Heart left ventricle (tissue), 16 donors: ENCODE results near the gene DUSP16. TPM values are rescaled to one million over a fixed set of nuclear protein-coding genes. Genes with fewer than 3 reads are reported as not detected.

ENCODE experiments used
- ATAC-seq, 4 donors: fragments of 200-7000 bp; cut with Tn5 transposase; one replicate each; pipeline ENCODE4 v1.9.1; 2020 to 2022; ENCODE audit warnings: moderate library complexity in 4 of 4, mild to moderate bottlenecking in 3 of 4, moderate number of reproducible peaks in 1 of 4
- DNase-seq, 5 donors: peaks; one replicate each; pipeline ENCODE4 v3.0.0-alpha.2; 2020
- H3K27ac ChIP-seq, 12 donors: fragments of 200-600 bp; sonication (generic) in 4 of 12; one replicate each; pipeline versions ENCODE4 v1.5.0 to v1.8.0; 2016 to 2022; ENCODE audit warnings: mild to moderate bottlenecking in 2 of 12
- H3K27me3 ChIP-seq, 9 donors: fragments of 200-600 bp; sonication (generic) in 2 of 9; one replicate each; pipeline versions ENCODE4 v1.5.1 to v1.8.0; 2016 to 2022; ENCODE audit warnings: mild to moderate bottlenecking in 3 of 9
- H3K36me3 ChIP-seq, 9 donors: fragments of 200-600 bp; sonication (generic) in 2 of 9; one replicate each; pipeline versions ENCODE4 v1.5.0 to v1.8.0; 2018 to 2022; ENCODE audit warnings: mild to moderate bottlenecking in 2 of 9
- H3K4me1 ChIP-seq, 12 donors: fragments of 200-600 bp; sonication (generic) in 4 of 12; one replicate each; pipeline versions ENCODE4 v1.5.0 to v1.8.0; 2016 to 2022; ENCODE audit warnings: mild to moderate bottlenecking in 3 of 12
- H3K4me3 ChIP-seq, 12 donors: fragments of 200-600 bp; sonication (generic) in 4 of 12; one replicate each; pipeline versions ENCODE4 v1.5.0 to v1.8.0; 2017 to 2022; ENCODE audit warnings: mild to moderate bottlenecking in 9 of 12, moderate library complexity in 4 of 12
- H3K9me3 ChIP-seq, 12 donors: fragments of 200-600 bp; sonication (generic) in 4 of 12; one replicate each; pipeline versions ENCODE4 v1.5.0 to v1.8.0; 2016 to 2022; ENCODE audit warnings: mild to moderate bottlenecking in 1 of 12
- CTCF ChIP-seq, 12 donors: fragments of 200-600 bp; sonication (generic) in 4 of 12; IDR thresholded peaks; one replicate each; pipeline versions ENCODE4 v1.5.0 to v1.8.0; 2018 to 2022; ENCODE audit warnings: antibody characterized with exemption in 12 of 12, mild to moderate bottlenecking in 5 of 12
- POLR2A ChIP-seq, 2 donors: fragments of 450-650 bp; IDR thresholded peaks; one replicate each; pipeline ENCODE4 v1.6.1; 2017; ENCODE audit warnings: antibody characterized with exemption in 2 of 2, mild to moderate bottlenecking in 2 of 2, moderate library complexity in 2 of 2
- WGBS, 4 donors: extraction: QIAGEN DNeasy Blood & Tissue Kit in 2 of 4; methylation state at CpG; one replicate each; pipeline versions ENCODE4 v1.1.5 to v1.1.7; 2013 to 2018; 5-methylcytosine and 5-hydroxymethylcytosine counted together
- intact Hi-C, 10 donors: fragments of 100-400 bp; cut with DNase I; formaldehyde crosslinking; loops; one replicate each; pipeline versions ENCODE4 v1.11.1 to v1.14.2; 2022
- polyA plus RNA-seq, 2 donors: library from polyadenylated mRNA; stranded (reverse); fragments of 200-250 nt; gene quantifications; one replicate each; pipeline ENCODE4 v1.2.3, GENCODE V29; 2013
- total RNA-seq, 9 donors: library from RNA; depleted of rRNA in 2 of 9; stranded (reverse); fragments of >200 nt in 2 of 9; fragmentation: NEBNext Ultra II Directional in 3 of 9; extraction: Animal tissue kit (Norgen Biotek cat#: 25700) in 3 of 9; gene quantifications; one replicate each; pipeline versions ENCODE4 v1.1.0 to v1.2.4, GENCODE V29; 2016 to 2023
- donor health status: ischemic (EF 13 %, LVEDD 7.1; RV severe dilation, severe dysfunction).
- donor health status: healthy with polysubstance abuse.
- donor health status: DM: no; HTN: yes; CAD: no.
- donor health status: DM: no; HTN: no; CAD: no.
- donor health status: ischemic (EF 25% LVEDD 6.9; RV normal size, moderate dysfunction).
- donor health status: ischemic (EF 25% LVEDD 5.7; RV mildly dilated, moderate dysfunction).
- donor health status: healthy.
- donor health status: DM: yes; HTN: yes; CAD: no.
- donor health status: ischemic (EF 35%, LVEDD 5.7; RV mildly dilated, moderate dysfunction).
- donor health status: nonischemic (EF 11% LVEDD 7.7; RV severe dilation, severe dysfunction).
- donor health status: DM: yes; HTN: yes; CAD: no.
- donor health status: PGD.
- donor health status: ischemic (EF 29% LVEDD 5.4; RV normal size, mild dysfunction).
- donor health status: nonischemic (EF 23%, LVEDD 6.1; RV moderate dilation, normal function).

Gene DUSP16
- total and polyA plus RNA-seq, 11 donors: 2.5 to 24.7 (median 15.1) TPM

GRCh38 chr12:12542964-12543363, 19.7 kb downstream of the DUSP16 start:
- 59 to 73% (median 66%) methylated on average over 4 of the region's 4 CpGs for WGBS, 4 donors
- H3K4me1 ChIP-seq: peaks cover 0 to 31% (median 14%) of the 10 kb centered on the region in 12 donors
- ATAC-seq: no peak

GRCh38 chr12:12542286-12542685, 20.4 kb downstream of the DUSP16 start:
- WGBS, 4 donors: 92 to 97% (median 96%) methylated on average over 5 of the region's 5 CpGs
- DNase-seq: no peak
- Histone ChIP-seq H3K9me3 (no peaks in the 10 kb centered on the region), H3K36me3 (peaks cover 0 to 4% (median 0%) of the 10 kb centered on the region in 9 donors), H3K4me3 (no peak overlapping the region), H3K27ac (no peak overlapping the region), H3K27me3 (no peaks in the 10 kb centered on the region), H3K4me1 (peaks cover 0 to 38% (median 13%) of the 10 kb centered on the region in 12 donors)
- TF ChIP-seq CTCF (IDR thresholded peaks at IDR 0.05) (no peak), POLR2A (IDR thresholded peaks at IDR 0.05) (no peak)
- ATAC-seq: no peak
- intact Hi-C loops: loop anchor here in 1 of 10 donors (5.0 kb wide), 1 partner anchor 35 kb away; no protein-coding TSS in a partner anchor

More at GRCh38 chr12:12542964-12543363, 19.7 kb downstream of the DUSP16 start:
- H3K27me3 ChIP-seq: no peaks in the 10 kb centered on the region
- H3K9me3 ChIP-seq: no peaks in the 10 kb centered on the region
- DNase-seq: no peak
- TF ChIP-seq CTCF (IDR thresholded peaks at IDR 0.05): no peak
- no peak for TF ChIP-seq POLR2A (IDR thresholded peaks at IDR 0.05)
- H3K36me3 ChIP-seq: peaks cover 0 to 4% (median 0%) of the 10 kb centered on the region in 9 donors
- H3K4me3 ChIP-seq: no peak overlapping the region
- no peak overlapping the region for H3K27ac ChIP-seq
- intact Hi-C loops: loop anchor here in 1 of 10 donors (5.0 kb wide), 1 partner anchor 36 kb away; no protein-coding TSS in a partner anchor

GRCh38 chr12:12541782-12542181, 20.9 kb downstream of the DUSP16 start:
- Histone ChIP-seq H3K36me3 (peaks cover 0 to 4% (median 0%) of the 10 kb centered on the region in 9 donors), H3K4me1 (peaks cover 0 to 39% (median 13%) of the 10 kb centered on the region in 12 donors), H3K9me3 (no peaks in the 10 kb centered on the region), H3K27me3 (no peaks in the 10 kb centered on the region), H3K4me3 (no peak overlapping the region), H3K27ac (no peak overlapping the region)
- ATAC-seq (no peak), DNase-seq (no peak)
- WGBS, 4 donors: 89 to 99% (median 97%) methylated on average over 4 of the region's 4 CpGs
- TF ChIP-seq CTCF (IDR thresholded peaks at IDR 0.05) (no peak), POLR2A (IDR thresholded peaks at IDR 0.05) (no peak)
- intact Hi-C loops: loop anchor here in 1 of 10 donors (5.0 kb wide), 1 partner anchor 34 kb away; no protein-coding TSS in a partner anchor

GRCh38 chr12:12540261-12541013, 22.2 kb downstream of the DUSP16 start:
- H3K27me3 ChIP-seq: no peaks in the 10 kb centered on the region
- no peak overlapping the region for H3K27ac ChIP-seq
- H3K4me1 ChIP-seq: peaks cover 0 to 39% (median 12%) of the 10 kb centered on the region in 12 donors
- TF ChIP-seq CTCF (IDR thresholded peaks at IDR 0.05) (no peak), POLR2A (IDR thresholded peaks at IDR 0.05) (no peak)
- H3K9me3 ChIP-seq: no peaks in the 10 kb centered on the region
- ATAC-seq (peak in 1 of 4 donors; percentile 42), DNase-seq (no peak)
- 66 to 77% (median 74%) methylated on average over 5 of the region's 5 CpGs for WGBS, 4 donors
- H3K36me3 ChIP-seq: peaks cover 0 to 4% (median 0%) of the 10 kb centered on the region in 9 donors
- no peak overlapping the region for H3K4me3 ChIP-seq
- intact Hi-C loops: loop anchor here in 1 of 10 donors (5.0 kb wide), 1 partner anchor 33 kb away; no protein-coding TSS in a partner anchor
